Effector memory CD4-positive, alpha-beta T cell (primary cell): ENCODE data around the gene PARD3B.

Experiments
- DNase-seq, 3 donors: peaks; one replicate each; pipeline ENCODE4 v3.0.0-alpha.2; 2020
- H3K27ac ChIP-seq: 2 replicates; pipeline ENCODE4 v1.7.0; 2013; ENCODE audit warnings: mild to moderate bottlenecking, low read length, moderate library complexity; ENCODE audit not compliant: insufficient read depth, poor library complexity, severe bottlenecking
- H3K27me3 ChIP-seq: replicated peaks from 2 replicates; pipeline ENCODE4 v1.7.0; 2013; ENCODE audit warnings: mild to moderate bottlenecking, low read length; ENCODE audit not compliant: insufficient read depth, control insufficient read depth, poor library complexity, severe bottlenecking
- H3K36me3 ChIP-seq: 2 replicates; pipeline ENCODE4 v1.7.0; 2013; ENCODE audit warnings: mild to moderate bottlenecking, low read length, moderate library complexity; ENCODE audit not compliant: control insufficient read depth, insufficient read depth
- H3K4me1 ChIP-seq: 2 replicates; pipeline ENCODE4 v1.7.0; 2013; ENCODE audit warnings: low read length, mild to moderate bottlenecking; ENCODE audit not compliant: control insufficient read depth, insufficient read depth, poor library complexity, severe bottlenecking
- H3K4me3 ChIP-seq: 2 replicates; pipeline ENCODE4 v1.7.0; 2013; ENCODE audit warnings: low read length, low read depth, mild to moderate bottlenecking; ENCODE audit not compliant: insufficient read depth, poor library complexity, severe bottlenecking
- H3K9me3 ChIP-seq: 2 replicates; pipeline ENCODE4 v1.7.0; 2013; ENCODE audit warnings: mild to moderate bottlenecking, low read length, moderate library complexity; ENCODE audit not compliant: control insufficient read depth

The PARD3B gene

GRCh38 chr2:204763974-204764703 is 218.9 kb downstream of the PARD3B start:
- Histone ChIP-seq H3K36me3 (no peaks in the 10 kb centered on the region), H3K27ac (no peak overlapping the region), H3K27me3 (no peaks in the 10 kb centered on the region), H3K4me3 (no peak overlapping the region), H3K9me3 (peaks cover 4% of the 10 kb centered on the region), H3K4me1 (no peaks in the 10 kb centered on the region)
- no peak for DNase-seq

DNA sequence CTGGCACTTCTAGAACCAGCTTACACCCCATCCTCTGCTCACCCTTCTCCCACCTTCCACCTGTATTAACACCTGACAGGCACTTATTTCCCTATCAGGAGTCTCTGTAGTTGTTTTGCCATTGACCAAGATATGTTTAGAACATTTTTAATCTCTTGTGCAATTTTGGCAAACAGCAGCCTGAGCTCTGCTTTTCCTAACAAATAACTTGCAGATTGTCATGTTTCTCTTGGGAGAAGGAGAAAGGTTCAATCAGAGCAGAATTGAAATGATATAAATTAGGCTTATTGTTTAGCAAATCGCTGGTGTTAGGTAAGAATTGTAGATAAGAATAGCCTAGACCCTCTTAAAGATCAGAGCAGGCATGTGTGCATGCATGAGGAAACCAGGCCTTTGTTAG is 225.5 kb downstream of the PARD3B start:
- Histone ChIP-seq H3K27me3 (no peaks in the 10 kb centered on the region), H3K27ac (no peak overlapping the region), H3K4me3 (no peak overlapping the region), H3K36me3 (no peaks in the 10 kb centered on the region), H3K4me1 (no peaks in the 10 kb centered on the region), H3K9me3 (no peaks in the 10 kb centered on the region)
- no peak for DNase-seq

- Histone ChIP-seq H3K9me3 (no peaks in the 10 kb centered on the region), H3K36me3 (no peaks in the 10 kb centered on the region), H3K4me1 (no peaks in the 10 kb centered on the region), H3K4me3 (no peak overlapping the region), H3K27me3 (no peaks in the 10 kb centered on the region), H3K27ac (no peak overlapping the region)
- DNase-seq, result no peak
These were observed 226.4 kb downstream of the PARD3B start for GRCh38 chr2:204771721-204772120.

DNA sequence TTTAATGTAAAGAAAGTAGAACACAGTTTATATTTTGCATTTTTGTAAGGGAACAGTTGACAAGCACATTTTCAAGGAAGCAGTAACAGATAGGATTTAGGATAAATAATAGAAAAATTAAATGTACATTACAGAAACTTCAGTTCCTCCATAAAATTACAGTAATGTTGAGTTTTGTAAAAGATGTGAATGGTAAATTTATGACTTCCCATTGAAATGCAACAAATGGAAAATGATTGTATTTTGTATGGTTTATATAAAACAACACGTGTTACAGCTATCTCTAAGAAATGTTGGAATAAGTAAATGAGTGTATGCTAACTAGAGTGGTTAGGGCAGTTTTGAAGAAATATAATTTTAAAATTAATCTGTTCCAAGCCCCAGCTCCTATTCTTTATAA is 227.3 kb downstream of the PARD3B start:
- no peak overlapping the region for H3K27ac ChIP-seq
- DNase-seq, result no peak
- no peaks in the 10 kb centered on the region for H3K27me3 ChIP-seq
- no peaks in the 10 kb centered on the region for H3K36me3 ChIP-seq
- H3K4me3 ChIP-seq, result no peak overlapping the region
- no peaks in the 10 kb centered on the region for H3K4me1 ChIP-seq
- no peaks in the 10 kb centered on the region for H3K9me3 ChIP-seq

DNA sequence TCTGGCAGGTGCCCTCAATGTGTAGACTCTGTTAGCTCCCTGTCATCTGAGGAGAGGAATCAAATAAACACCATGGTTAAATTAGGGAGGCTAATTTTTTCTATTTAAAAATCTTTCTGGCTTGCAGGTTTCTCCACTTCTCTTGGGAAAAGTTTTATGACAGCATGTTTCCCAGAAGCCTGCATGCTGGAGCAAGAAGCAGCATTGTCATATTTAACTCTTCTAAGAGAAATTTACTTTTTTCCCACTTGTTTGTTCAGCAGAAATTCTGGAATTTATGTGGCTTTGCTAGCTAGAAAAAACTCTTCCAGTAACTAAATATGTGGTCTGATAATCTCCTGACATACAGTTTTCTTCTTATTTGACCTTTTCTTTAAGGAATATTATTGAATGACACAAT is 230.5 kb downstream of the PARD3B start:
- no peak for DNase-seq
- Histone ChIP-seq H3K27me3 (no peaks in the 10 kb centered on the region), H3K36me3 (no peaks in the 10 kb centered on the region), H3K27ac (no peak overlapping the region), H3K4me1 (no peaks in the 10 kb centered on the region), H3K9me3 (no peaks in the 10 kb centered on the region), H3K4me3 (no peak overlapping the region)

- Histone ChIP-seq H3K36me3 (no peaks in the 10 kb centered on the region), H3K4me3 (no peak overlapping the region), H3K4me1 (no peaks in the 10 kb centered on the region), H3K9me3 (no peaks in the 10 kb centered on the region), H3K27me3 (no peaks in the 10 kb centered on the region), H3K27ac (no peak overlapping the region)
- no peak for DNase-seq
These were observed 231.7 kb downstream of the PARD3B start for GRCh38 chr2:204776781-204777559.

DNA sequence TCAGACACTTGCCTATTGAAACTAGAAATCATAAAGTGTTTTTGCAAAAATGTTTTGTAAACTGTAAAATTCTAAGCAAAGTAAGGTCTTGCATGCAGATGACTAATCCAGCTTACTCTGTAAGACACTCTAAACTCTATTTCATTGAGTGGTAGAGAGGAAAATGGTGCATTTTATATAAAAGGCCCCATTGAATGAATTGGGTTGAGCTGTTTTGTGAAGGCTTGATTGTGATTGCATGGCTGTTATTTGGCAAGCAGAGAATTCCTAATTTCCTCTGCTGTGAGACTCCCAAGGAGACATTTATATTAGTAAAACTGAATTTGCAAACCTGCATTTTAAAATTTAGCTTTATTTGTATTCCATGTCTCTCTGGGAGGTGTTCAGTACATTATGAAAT is 234.5 kb downstream of the PARD3B start:
- Histone ChIP-seq H3K4me1 (no peaks in the 10 kb centered on the region), H3K27ac (no peak overlapping the region), H3K36me3 (no peaks in the 10 kb centered on the region), H3K4me3 (no peak overlapping the region), H3K27me3 (no peaks in the 10 kb centered on the region), H3K9me3 (no peaks in the 10 kb centered on the region)
- no peak for DNase-seq

DNA sequence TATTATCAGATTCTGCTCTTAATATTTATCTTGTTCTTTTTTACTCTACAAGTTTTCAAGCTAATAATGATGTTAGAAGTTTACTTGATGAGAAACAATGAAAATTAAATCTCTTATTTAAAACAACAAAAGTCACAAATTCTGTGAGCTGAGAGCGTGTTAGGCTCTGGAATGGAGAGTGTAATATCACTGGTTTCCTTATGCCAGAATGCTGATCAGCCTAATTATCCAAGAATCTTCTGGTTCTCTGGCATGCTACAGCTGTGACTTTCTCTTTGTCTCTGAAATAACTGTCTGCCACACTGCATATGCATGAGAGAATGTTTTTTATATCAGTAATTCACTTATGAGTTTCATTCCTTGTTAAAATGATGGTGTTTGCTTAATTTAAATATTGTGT is 236.7 kb downstream of the PARD3B start:
- no peak overlapping the region for H3K4me3 ChIP-seq
- H3K36me3 ChIP-seq, result no peaks in the 10 kb centered on the region
- no peaks in the 10 kb centered on the region for H3K4me1 ChIP-seq
- no peak overlapping the region for H3K27ac ChIP-seq
- no peak for DNase-seq
- no peaks in the 10 kb centered on the region for H3K9me3 ChIP-seq
- H3K27me3 ChIP-seq, result no peaks in the 10 kb centered on the region

DNA sequence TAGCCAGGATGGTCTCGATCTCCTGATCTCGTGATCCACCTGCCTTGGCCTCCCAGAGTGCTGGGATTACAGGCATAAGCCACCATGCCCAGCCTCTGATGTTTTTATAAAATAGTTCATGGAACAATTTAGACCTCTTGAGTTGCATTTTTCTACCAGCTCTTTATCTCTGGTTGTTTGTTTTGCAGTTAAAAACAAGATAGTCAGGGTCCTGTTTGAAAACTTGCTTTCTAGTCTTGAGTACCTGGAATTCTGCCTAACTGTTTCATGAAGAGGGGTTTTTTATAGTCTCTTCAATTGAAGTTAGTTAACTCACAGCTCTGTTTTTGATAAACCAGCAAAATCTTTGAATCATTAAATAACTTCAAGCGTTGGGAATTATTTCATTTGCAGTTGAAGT is 244.8 kb downstream of the PARD3B start:
- DNase-seq, result no peak

GRCh38 chr2:204791230-204791629 is 246.0 kb downstream of the PARD3B start:
- Histone ChIP-seq H3K4me1 (no peaks in the 10 kb centered on the region), H3K27me3 (no peaks in the 10 kb centered on the region), H3K4me3 (no peak overlapping the region), H3K27ac (no peak overlapping the region), H3K9me3 (no peaks in the 10 kb centered on the region), H3K36me3 (no peaks in the 10 kb centered on the region)
- no peak for DNase-seq

More for the DNA sequence above, 244.8 kb downstream of the PARD3B start:
- Histone ChIP-seq H3K36me3 (no peaks in the 10 kb centered on the region), H3K4me1 (no peaks in the 10 kb centered on the region), H3K27ac (no peak overlapping the region), H3K27me3 (no peaks in the 10 kb centered on the region), H3K9me3 (no peaks in the 10 kb centered on the region), H3K4me3 (no peak overlapping the region)
